SK-N-SH (cell line): ENCODE results near the gene FRMD8.

ENCODE experiments used
- CTCF ChIP-seq: fragments of 200-600 bp; sonication (generic); IDR thresholded peaks from 2 replicates; pipeline ENCODE4 v1.6.1; 2017; ENCODE audit warnings: antibody characterized with exemption, mild to moderate bottlenecking, moderate library complexity
- EP300 ChIP-seq, 2 experiments: IDR thresholded peaks; 2 replicates each; pipeline versions ENCODE4 v1.4.0 to v1.6.1; 2012; ENCODE audit warnings: borderline replicate concordance in 1 of 2, low read depth in 1 of 2, low read length in 1 of 2
- EZH2phosphoT487 ChIP-seq: fragments of 200-600 bp; sonication (generic); IDR thresholded peaks from 2 replicates; pipeline ENCODE4 v1.6.1; 2017; ENCODE audit warnings: low read depth, mixed run types, mild to moderate bottlenecking, antibody characterized with exemption, moderate library complexity, borderline replicate concordance
- FOXJ3 ChIP-seq: sonication (generic); formaldehyde crosslinking; IDR thresholded peaks from 2 replicates; pipeline ENCODE4 v1.5.1; 2020; ENCODE audit warnings: mild to moderate bottlenecking, missing genetic modification reagents
- MAX ChIP-seq: IDR thresholded peaks from 2 replicates; pipeline ENCODE4 v1.4.0; 2012; ENCODE audit warnings: low read depth
- RFX5 ChIP-seq: IDR thresholded peaks from 2 replicates; pipeline ENCODE4 v1.6.1; 2012; ENCODE audit warnings: mild to moderate bottlenecking, improper control_type of control experiment, low read length
- RXRA ChIP-seq: IDR thresholded peaks from 2 replicates; pipeline ENCODE4 v1.4.0; 2012; ENCODE audit warnings: low read depth, mild to moderate bottlenecking, borderline replicate concordance
- SIN3A ChIP-seq: IDR thresholded peaks from 2 replicates; pipeline ENCODE4 v1.6.1; 2012; ENCODE audit warnings: low read depth, mild to moderate bottlenecking, low read length, moderate library complexity, borderline replicate concordance
- TAF1 ChIP-seq: IDR thresholded peaks from 2 replicates; pipeline ENCODE4 v1.6.1; 2012; ENCODE audit warnings: low read depth, mild to moderate bottlenecking, low read length, moderate library complexity, borderline replicate concordance
- TEAD4 ChIP-seq: IDR thresholded peaks from 2 replicates; pipeline ENCODE4 v1.4.0; 2012; ENCODE audit warnings: mild to moderate bottlenecking, borderline replicate concordance; ENCODE audit not compliant: insufficient read depth
- USF2 ChIP-seq: fragments of 150-350 bp; IDR thresholded peaks from 2 replicates; pipeline ENCODE4 v1.6.1; 2017; ENCODE audit warnings: antibody characterized with exemption, low read length, low read depth, borderline replicate concordance
- YY1 ChIP-seq: IDR thresholded peaks from 2 replicates; pipeline ENCODE4 v1.4.0; 2012; ENCODE audit warnings: low read depth, mild to moderate bottlenecking
- ZBTB33 ChIP-seq: IDR thresholded peaks from 2 replicates; pipeline ENCODE4 v1.4.0; 2012; ENCODE audit warnings: low read depth, borderline replicate concordance

GRCh38 chr11:65404210-65404609 is 17.8 kb downstream of the FRMD8 start:
- TF ChIP-seq CTCF (no peak), USF2 (no peak), EZH2phosphoT487 (no peak), TAF1 (no peak), EP300 (IDR thresholded peaks at IDR 0.05; ENCODE audit: borderline replicate concordance in 1 of 2, low read depth in 1 of 2, low read length in 1 of 2) (no peak), SIN3A (no peak), FOXJ3 (CRISPR knock-in tag) (no peak), YY1 (no peak), ZBTB33 (no peak), MAX (no peak), RFX5 (no peak), RXRA (no peak), TEAD4 (no peak)
